Activated T-helper 1 cell treated with anti-CD3 and anti-CD28 coated beads, Interleukin-2, amount 50 U/mL, for 16 hours (primary cell): Measurements from ENCODE around the gene MATN1.
"Not testable (repeated sequence)": the region's sequence is repeated elsewhere in the genome, so short reads cannot be mapped to it uniquely, and the experiment has no call there.

Source experiments
- DNase-seq, 2 donors: peaks; one replicate each; pipeline ENCODE4 v3.0.0-alpha.2; 2020; ENCODE audit warnings: low read depth in 1 of 2, low spot score in 1 of 2

MATN1 gene, protein sequence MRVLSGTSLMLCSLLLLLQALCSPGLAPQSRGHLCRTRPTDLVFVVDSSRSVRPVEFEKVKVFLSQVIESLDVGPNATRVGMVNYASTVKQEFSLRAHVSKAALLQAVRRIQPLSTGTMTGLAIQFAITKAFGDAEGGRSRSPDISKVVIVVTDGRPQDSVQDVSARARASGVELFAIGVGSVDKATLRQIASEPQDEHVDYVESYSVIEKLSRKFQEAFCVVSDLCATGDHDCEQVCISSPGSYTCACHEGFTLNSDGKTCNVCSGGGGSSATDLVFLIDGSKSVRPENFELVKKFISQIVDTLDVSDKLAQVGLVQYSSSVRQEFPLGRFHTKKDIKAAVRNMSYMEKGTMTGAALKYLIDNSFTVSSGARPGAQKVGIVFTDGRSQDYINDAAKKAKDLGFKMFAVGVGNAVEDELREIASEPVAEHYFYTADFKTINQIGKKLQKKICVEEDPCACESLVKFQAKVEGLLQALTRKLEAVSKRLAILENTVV

GRCh38 chr1:30723331-30723755 lies at the start of gene MATN1:
MATN1 (minus strand) TSS chr1:30723585; CDS start chr1:30723551, 34 bp downstream.
- no peak for DNase-seq

DNA sequence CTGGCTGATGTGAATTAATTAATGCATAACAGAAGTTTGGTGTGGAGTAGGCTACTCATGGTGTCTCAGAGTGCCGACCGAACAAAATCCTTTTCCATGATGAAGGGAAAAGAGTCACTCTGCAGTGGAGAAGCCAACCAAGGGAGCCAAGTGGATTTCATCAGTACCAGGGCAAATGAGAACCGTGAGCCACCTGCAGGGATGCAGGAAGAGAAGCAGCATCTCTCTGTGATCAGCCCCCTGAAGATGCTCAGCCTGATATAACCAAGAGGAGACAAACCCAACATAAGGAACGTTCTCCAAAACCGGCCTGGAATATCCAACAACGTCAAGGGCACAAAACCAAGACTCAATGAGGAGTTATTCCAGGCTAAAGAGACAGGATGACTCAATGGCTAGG lies 47.6 kb upstream of the MATN1 start:
- no peak for DNase-seq

GRCh38 chr1:30770150-30770549 lies 46.8 kb upstream of the MATN1 start:
- DNase-seq: no peak

DNA sequence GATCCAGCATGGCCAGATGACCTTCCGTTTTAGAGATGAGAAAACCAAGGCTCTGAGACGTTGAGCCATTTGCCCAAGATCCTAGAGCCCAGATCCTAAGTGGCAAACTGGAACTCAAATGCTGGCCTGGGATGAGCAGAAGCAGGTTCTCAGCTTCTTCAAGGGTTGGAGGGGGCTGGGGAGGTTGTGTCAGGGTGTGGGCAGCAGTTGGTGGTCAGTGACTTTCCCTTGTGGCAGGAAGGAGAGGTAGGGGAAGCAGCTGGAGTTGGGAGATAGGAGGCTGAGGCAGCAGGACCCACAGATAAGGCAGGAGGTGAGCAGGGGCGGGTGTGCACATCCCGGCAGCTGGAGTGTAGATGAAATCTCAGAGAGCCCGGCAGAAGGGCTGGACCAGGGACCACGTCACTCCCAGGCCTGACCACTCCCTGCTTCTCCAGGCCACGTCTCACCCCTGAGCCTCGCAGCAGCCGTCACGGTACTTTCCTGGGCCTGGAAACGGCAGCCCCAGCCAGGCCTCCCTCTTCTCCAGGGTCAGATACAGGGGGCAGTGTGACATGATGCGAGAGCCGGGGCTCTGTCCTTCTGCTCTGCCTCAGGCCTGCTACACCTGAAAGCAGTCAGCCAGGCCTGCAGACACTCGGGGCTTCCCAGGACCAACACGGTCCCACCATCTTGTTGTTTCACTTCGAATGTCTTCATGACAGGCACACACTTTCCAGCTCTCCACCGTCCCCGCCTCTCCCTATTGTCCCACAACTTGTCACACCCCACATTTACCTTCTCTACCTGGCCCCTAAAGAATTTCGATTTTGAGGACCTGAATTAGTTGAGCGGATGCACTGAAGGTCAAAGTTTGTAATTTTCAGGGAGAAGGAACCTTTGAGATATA lies 45.7 kb upstream of the MATN1 start:
- DNase-seq: no peak

- DNase-seq: no peak
These were observed 44.9 kb upstream of the MATN1 start for GRCh38 chr1:30768159-30768829.

GRCh38 chr1:30766948-30767347 lies 43.6 kb upstream of the MATN1 start:
- not testable (repeated sequence) for DNase-seq

DNA sequence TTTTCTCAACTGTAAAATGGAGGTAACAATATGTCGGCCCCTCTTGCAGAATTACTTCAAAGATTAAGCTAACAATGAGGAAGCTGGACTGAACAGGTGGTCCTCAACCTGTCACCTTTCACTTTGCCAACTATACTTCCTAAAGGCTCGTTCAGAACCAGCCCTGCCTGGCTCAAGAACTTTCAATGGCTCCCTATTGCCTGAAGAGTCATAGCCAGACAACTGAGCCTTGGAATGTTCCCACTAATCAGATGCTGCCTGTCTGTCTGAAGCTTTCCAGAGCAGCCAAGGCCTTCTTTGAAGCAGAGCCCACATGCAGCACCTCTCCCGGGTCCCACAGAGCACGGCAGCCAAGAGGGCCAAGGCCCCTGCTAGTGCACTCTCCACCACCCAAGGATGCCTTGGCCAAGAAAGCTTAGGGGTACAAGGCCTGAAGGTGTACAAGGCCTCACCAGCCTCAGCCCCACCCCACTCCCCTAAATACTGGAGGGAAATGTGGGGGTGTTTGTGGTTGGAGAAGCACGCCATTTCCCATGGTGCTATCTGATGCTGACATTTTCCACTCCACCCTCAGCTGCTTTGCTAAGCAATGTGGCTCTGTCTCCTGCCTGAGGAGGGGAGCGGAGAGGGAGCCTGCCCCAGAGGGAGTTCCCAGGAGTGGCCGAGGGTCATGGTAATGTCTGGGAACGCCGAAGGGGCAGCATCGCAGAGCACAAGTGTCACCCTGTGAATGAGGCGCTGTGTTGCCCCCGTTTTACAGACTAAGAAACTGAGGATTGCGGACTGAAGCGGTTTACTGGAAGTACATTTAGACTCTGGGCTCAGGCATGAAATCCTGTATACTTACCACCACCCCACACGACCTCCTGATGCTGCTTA lies 42.4 kb upstream of the MATN1 start:
- DNase-seq: no peak

DNA sequence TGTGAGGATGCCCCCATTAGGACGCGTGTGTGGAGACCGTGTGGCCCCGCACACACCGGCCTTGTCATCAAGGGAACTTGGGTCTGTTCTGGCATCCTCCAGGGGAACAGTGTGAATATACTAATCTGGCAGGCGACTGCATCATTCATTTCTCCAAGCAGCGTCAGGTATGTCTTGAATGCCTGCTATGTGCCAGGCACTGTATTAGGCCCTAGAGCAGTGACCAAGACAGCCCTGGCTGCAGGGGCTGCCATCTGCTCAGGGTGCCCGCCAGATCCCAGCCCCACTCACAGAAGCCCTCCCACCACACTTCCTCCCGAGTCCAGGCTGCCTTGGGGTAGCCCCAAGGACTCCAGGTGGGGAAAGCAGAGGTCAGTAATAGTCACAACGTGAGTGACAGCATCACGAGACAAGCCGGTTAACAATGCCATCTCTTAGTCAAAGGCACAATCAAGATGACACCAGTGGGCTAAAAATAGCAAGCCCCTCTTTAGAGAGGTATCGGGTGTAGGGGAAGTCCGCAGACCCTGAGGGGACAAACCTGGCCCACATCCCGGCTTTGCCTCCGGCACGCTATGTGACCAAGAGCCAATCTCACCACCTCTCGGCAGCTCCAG lies 41.7 kb upstream of the MATN1 start:
- DNase-seq: no peak

- no peak for DNase-seq
These were observed 41.0 kb upstream of the MATN1 start for GRCh38 chr1:30764396-30764795.

DNA sequence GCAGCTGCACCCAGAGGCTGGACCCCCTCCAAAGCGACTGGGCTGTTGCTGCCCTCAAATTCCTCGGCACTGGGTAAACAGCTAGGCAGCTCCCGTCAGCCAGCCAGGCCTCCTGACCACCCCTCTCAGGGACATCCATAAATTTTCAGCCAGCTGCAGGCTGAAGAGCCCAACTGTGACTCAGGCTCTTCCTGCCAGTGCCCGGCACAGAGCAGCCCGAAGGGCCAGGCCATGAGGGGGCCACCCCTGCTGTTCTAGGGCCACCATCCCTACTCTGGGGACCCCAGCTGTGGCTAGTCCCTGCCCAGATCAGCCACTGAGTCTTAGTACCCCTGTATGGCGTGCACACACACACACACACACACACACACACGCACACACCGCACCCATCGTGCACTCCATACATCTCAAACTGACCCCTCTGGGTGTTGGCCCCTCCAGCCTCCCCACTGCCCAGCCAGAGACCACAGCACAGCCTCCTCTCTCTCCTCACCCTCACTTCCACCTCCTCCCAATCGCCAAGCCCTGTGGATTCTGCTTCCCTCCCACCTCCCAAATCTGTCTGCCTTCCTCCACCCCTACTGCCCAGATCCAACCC lies 40.4 kb upstream of the MATN1 start:
- DNase-seq: no peak

DNA sequence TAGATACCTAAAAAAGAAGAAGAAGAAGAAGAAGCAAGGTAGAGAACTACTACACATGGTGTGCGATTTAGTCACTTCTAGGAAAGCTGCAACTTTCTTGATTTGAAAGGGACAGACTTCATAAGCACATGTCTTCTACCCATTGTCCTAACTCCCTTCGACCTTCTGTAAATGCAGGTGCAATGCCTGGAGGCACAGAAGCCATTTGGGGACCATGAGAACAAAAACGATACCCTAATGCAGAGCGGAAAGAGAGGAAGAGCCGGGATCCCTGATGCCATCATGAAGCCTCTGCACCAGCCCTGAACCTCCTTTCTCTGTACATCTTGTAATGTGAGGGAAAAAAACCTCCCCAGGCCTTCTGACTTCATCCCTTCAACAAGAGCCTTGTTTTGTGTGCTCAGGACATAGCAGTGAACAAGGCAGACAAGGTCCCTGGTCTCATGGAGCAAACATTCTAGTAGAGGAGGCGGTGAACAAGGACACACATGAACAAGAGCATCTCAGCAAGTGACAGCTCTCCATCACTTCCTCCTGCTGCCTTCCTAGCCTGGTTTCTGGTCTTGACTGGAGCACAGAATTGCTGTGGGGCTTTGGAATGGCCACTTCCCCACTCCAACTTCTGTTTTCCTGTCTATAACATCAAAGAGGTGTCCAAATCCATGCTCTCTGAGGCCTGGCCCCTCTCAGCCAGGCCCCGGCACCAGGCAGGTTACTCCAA lies 39.7 kb upstream of the MATN1 start:
- DNase-seq: no peak

- DNase-seq: no peak
These were observed 39.0 kb upstream of the MATN1 start for GRCh38 chr1:30762152-30762929.

GRCh38 chr1:30761381-30762151 lies 38.2 kb upstream of the MATN1 start:
- no peak for DNase-seq

DNA sequence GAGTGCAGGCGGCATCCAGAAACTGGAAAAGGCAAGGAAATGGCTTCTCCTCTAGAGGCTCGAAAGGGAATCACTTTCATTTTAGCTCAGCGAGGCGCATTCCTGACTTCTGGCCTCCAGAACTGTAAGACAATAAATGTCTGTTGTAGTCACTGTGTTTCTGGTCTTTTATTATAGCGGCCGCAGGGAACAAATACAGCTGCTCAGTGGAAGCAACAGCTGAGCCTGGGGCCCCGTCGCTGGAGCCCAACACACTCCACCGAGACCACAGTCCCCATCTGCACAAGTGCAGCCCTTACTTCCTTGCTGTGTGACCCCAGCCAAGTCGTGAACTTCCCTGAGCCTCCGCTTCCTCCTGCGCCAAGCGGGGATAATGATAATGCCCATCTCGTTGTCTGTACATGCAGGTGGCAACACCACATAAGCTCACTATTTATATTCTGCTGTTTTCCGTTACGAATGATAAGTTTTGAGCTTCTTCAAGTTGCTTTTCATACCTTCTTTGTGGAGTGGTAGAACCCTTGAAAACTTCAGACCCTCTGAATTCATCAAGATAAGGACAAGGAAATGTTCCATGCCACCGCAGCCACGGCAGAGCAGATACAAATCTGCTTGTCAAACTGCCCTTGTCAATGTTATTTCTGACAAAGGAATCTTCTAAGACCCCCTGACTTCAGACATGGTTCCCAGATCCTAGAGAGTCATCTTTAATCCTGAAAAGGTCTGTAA lies 37.4 kb upstream of the MATN1 start:
- no peak for DNase-seq

GRCh38 chr1:30759718-30760281 lies 36.4 kb upstream of the MATN1 start:
- DNase-seq: peak; percentile 54 to 60

DNA sequence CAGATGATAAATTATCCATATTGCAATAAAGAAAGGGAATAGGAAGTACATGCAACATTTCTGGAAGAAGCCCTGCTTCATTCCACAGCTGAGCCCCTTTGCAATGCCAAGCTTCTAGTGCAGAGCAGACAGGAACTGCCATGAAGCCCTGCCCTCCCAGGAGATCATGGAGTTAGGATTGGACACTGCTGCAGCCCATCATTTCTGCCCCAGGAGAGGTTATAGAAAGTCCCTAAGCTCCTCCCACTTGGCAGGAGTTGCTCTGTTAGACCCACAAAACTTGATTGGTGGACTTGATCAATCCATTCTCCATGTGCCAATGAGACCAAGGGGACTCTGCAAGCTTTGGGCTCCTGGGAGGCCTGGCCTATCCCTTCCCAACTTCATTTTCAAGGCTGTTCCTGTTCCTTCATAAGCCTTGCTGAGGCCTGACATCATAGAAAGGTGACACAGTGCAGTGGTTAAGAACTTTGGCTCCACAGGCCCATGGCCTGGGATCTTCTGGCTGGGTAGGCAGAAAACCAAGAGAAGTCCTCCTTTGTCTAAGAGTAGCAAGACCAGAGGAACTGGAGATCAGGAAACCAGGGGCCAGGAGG lies 35.5 kb upstream of the MATN1 start:
- DNase-seq: no peak
